Cerebellar nuclear complex (tissue), 1 donor: Measurements from ENCODE around the gene ATE1.
"Not testable (repeated sequence)": the region's sequence is repeated elsewhere in the genome, so short reads cannot be mapped to it uniquely, and the experiment has no call there.

Experiments
- DNase-seq, 2 experiments: peaks; one replicate each; lab custom pipeline; 2025; lab: John Stamatoyannopoulos, UW

ATE1 gene

DNA sequence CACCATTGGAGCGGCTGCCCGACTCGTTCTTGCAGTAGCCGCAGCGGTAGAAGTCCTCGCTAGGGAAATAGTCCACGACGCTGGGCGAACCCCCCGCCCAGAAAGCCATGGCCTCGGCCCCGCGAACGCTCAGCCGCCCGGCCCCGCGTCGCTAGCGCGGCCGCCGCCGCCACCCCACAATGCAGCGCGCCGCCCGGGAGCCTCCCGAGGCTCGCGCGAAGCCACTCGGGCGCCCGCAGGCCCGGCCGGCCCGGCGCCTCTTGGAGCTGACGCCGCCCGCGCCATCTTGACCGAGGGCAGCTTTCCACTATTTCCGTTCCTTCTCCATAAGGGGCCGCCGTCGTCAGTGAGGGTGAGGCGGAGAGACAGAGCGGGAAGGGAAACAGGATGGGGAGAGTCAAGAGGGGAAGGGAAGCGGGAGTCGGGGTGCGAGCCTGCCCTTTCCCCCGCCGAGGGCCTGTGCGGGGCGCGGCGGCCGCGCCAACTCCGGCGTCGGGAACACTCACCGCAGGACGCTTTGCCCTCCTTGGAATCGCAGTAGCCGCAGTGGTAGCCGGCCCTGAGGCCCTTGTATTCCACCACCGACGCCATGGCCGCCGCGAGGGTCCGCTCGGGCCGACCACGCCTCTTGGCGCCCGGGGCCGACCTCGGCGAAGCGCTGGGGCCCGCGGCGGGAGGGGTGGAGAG, at the start of gene ATE1:
Gene ATE1, minus strand, starts transcription at position 191 of the 687 bp plus-strand sequence. Its CDS starts 82 bp downstream, at position 109.
- DNase-seq, result peak; percentile 18 to 79

DNA sequence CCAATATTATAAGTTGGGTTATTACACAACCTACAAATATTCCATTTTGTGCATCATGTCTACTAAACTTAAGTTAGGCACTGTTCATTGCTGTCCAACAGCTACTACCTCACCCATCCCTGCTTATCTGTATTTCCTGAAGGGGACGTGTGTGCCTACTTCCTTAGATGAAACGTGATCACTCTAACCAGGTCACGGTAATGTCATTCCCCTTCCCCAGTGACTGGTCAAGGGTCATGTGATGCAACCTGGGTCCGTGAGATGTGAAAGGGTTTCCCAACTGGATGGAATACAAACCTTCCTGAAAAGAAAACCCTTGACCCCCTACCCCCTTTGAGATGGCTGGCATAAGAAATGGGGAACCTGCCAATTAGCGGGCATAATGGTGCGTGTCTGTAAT, 48.8 kb upstream of the ATE1 start:
- no peak for DNase-seq

GRCh38 chr10:121975295-121976086, 47.7 kb upstream of the ATE1 start:
- no peak for DNase-seq

GRCh38 chr10:121974535-121975294, 46.9 kb upstream of the ATE1 start, which contains the start of gene NSMCE4A:
Gene NSMCE4A (minus strand): TSS chr10:121975217. CDS start chr10:121975165, 52 bp downstream.
- DNase-seq, result no peak

DNA sequence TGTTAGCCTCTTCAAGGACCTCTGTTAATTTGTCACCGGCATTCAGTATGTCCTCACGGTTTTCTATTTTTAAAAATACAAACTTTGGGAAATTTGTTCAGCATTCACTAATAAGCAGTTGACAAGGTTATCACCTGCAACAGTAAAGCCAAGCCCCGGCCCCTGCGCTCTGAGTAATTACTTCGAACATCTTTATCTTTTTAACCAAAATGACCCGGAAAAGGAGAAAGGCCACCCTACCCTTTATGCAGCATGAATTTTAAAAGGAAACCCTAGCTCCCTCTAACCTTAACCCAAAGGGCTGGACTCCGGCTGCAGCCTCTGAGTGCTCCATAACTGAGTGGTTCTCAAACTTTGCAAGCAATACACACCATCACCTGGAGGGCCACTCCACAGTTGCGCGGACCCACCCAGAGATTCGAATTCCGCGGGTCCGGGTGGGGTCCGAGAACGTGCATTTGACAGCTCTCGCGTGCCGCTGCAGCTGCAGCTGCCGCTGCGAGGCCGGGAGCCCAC, 46.2 kb upstream of the ATE1 start:
- DNase-seq, result no peak

- not testable (repeated sequence) for DNase-seq
Measured at GRCh38 chr10:121969086-121969485, 41.3 kb upstream of the ATE1 start.

GRCh38 chr10:121965996-121966395, 38.2 kb upstream of the ATE1 start:
- no peak for DNase-seq

- no peak for DNase-seq
Measured at GRCh38 chr10:121961456-121961855, 33.6 kb upstream of the ATE1 start.

GRCh38 chr10:121959671-121960070, 31.8 kb upstream of the ATE1 start:
- no peak for DNase-seq

DNA sequence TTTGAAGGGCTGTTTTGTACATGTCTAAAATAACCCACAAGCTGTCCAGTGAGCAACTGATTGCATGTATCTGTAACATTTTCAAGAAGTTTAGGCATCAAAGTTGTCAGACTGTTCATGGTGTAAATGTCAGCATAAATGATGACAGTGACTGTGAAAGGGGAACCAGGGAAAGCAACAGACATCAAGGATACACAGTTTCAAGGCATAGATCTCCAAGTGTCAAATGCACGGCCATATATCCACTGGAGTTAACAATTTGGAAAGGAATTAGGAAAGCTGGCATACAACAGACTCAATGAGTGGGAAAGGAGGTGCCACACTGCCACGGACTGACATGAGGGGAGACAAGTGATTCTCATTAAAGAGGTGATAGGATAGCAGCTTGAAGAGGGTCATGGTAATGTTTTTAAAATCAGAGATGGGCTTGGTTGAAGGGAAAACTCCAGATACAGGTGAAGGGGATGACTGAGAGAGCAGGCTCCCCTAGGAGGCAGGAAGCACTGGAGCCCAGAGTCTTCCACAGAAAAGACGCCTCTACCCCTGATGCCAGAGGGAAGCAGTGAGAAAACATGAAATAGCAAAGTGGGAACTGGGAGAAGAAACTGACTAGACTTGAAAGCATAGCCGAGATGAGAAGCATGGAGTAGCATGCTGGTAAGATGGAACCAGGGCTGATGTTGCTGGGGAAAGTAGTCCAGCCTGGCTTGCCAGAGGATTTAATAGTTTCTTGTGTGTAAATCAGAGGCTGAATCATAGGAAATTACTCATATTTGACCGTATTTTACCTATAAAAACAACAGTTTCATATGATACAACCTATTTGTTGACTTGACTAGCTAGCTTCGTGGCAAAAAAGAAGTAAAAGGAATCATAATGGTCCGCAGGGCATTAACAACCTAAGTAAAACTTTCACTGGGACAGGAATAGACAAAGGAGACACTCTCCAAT, 28.6 kb upstream of the ATE1 start:
- DNase-seq, result no peak

GRCh38 chr10:121952226-121952625, 24.4 kb upstream of the ATE1 start:
- DNase-seq, result no peak

DNA sequence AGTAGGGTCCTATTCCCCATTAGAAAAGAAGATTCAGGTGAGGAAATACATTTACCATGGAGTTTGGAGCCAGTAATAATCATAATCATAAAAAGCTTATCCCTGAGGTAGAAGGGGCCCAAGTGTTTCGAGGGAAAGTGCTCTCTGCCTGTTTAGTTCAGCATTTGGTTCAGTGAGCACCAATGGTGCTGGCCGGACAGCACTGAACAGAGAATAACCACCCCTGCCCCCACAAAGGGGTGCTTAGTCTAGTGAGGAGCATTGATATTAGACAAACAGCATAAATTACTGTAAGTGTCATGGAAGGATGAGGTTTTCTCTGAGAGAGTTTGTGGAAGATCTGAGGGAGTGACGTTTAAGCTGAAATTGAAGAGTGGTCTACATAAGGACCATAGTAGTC, 21.6 kb upstream of the ATE1 start:
- no peak for DNase-seq

DNA sequence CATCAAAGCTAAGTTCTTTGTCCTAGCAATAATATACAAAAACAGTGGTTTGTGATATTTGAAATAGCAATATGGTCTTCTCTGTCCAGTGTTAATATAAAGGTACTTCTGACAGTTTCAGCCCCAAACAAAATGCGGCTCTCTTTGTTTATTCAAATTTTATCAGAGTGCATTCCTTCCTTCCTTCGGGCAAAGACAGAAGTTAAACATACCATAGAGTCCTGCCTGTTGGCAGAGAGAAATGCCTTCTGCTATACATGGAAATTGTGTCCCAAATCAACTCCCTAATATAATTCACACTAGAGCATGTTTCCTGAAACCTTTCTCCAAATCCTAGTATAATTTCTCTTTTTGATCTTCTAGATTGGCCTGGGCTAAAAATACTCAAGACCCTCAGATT, 21.2 kb upstream of the ATE1 start:
- no peak for DNase-seq

GRCh38 chr10:121947343-121948330, 19.8 kb upstream of the ATE1 start:
- DNase-seq, result no peak

DNA sequence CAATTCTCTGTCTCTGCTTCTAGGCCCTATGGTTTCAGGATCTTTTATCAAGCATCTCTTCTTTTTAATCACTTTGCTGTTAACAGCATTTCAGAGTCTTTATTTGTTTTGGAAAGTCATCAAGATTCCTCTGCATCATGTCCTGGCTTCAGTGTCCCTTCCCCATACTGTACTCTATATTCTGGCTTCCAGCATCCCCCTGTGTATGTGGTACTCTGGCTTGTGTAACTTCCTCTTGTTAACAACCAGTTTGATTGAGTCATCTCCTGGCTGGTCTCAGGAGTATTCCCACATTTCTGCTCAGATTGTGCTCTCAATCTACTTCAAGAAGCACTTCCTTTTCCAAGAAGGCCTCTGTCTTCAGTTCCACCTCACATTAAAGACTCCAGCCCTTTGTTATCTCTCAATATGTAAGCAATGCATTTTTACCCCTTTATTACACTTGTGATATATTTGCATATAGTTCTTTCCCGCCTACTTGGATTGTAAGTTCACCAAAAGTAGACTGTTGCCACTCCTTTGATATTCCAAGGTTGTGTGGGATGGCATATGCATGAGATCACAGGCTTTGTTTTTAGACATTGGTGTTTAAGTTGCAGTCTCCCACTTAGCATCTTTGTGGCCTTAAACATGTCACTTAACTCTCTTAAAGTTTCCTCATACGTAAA, 15.1 kb upstream of the ATE1 start:
- DNase-seq, result no peak

DNA sequence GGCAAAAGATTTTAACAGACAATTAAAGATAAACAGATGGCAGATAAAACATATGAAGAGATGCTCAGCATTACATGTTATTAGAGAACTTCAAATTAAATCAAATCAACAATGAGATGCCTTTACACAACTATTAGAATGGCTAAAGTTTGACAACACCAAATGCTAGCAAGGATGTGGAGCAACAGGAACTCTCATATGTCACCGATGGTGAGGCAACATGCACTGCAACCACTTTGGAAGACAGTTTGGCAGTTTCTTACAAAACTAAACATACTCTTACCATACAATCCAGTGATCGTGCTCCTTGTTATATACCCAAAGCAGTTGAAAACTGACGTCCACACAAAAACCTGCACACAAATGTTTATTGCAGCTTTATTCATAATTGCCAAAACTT, 13.7 kb upstream of the ATE1 start:
- no peak for DNase-seq

- DNase-seq, result no peak
Measured at GRCh38 chr10:121936295-121936694, 8.5 kb upstream of the ATE1 start.

GRCh38 chr10:121935702-121936101, 7.9 kb upstream of the ATE1 start:
- no peak for DNase-seq
